OCI-LY3 (cell line): Measurements from ENCODE around the gene SFT2D2.

Experiments used
- H2AFZ ChIP-seq: fragments of 200-600, 300-600 bp; shearing (Covaris generic); 2 replicates; pipeline ENCODE4 v1.6.0; 2014; ENCODE audit warnings: antibody characterized with exemption, low read depth, low read length
- H3K27ac ChIP-seq: fragments of 200-600, 300-600 bp; sonication (generic); 2 replicates; pipeline ENCODE4 v1.5.1; 2014; ENCODE audit warnings: mild to moderate bottlenecking, low read length, moderate library complexity, mixed read lengths
- H3K27me3 ChIP-seq: fragments of 200-600, 300-600 bp; sonication (generic); 2 replicates; pipeline ENCODE4 v1.6.1; 2014; ENCODE audit warnings: low read depth, low read length, mixed read lengths
- H3K36me3 ChIP-seq: fragments of 200-600, 300-600 bp; sonication (generic); replicated peaks from 2 replicates; pipeline ENCODE3; 2014; ENCODE audit warnings: low read depth, low read length, mixed read lengths
- H3K4me1 ChIP-seq: fragments of 300-600, 200-600 bp; sonication (generic); 2 replicates; pipeline ENCODE4 v1.6.1; 2014; ENCODE audit warnings: low read length, mixed read lengths
- H3K4me2 ChIP-seq: fragments of 200-600, 300-600 bp; sonication (generic); 2 replicates; pipeline ENCODE4 v1.6.1; 2014; ENCODE audit warnings: low read length, mixed read lengths
- H3K4me3 ChIP-seq: fragments of 300-600, 200-600 bp; sonication (generic); 2 replicates; pipeline ENCODE4 v1.5.1; 2014; ENCODE audit warnings: antibody characterized with exemption, mild to moderate bottlenecking, low read length, moderate library complexity
- H3K79me2 ChIP-seq: fragments of 300-600, 200-600 bp; shearing (Covaris generic); 2 replicates; pipeline ENCODE4 v1.6.1; 2014; ENCODE audit warnings: mild to moderate bottlenecking, low read length, mixed read lengths
- H3K9ac ChIP-seq: fragments of 300-600, 200-600 bp; shearing (Covaris generic); 2 replicates; pipeline ENCODE4 v1.6.0; 2014; ENCODE audit warnings: mild to moderate bottlenecking, low read length, moderate library complexity
- H3K9me3 ChIP-seq: fragments of 200-600, 300-600 bp; shearing (Covaris generic); 2 replicates; pipeline ENCODE4 v1.6.1; 2014; ENCODE audit warnings: low read length, mixed read lengths; ENCODE audit not compliant: insufficient read depth
- H4K20me1 ChIP-seq: fragments of 200-600, 300-600 bp; sonication (generic); 2 replicates; pipeline ENCODE4 v1.6.1; 2016; ENCODE audit warnings: low read length, mixed read lengths; ENCODE audit not compliant: insufficient read depth
- EZH2phosphoT487 ChIP-seq: fragments of 200-600 bp; shearing (Covaris generic); IDR thresholded peaks from 2 replicates; pipeline ENCODE4 v1.6.1; 2018; ENCODE audit warnings: antibody characterized with exemption, mixed run types, low read depth
- TF ChIP-seq, protein P1 (sequence below): fragments of 200-600, 300-600 bp; sonication (generic); IDR thresholded peaks from 2 replicates; pipeline ENCODE4 v1.5.1; 2014; ENCODE audit warnings: antibody characterized with exemption, low read length, low read depth

SFT2D2 gene

DNA sequence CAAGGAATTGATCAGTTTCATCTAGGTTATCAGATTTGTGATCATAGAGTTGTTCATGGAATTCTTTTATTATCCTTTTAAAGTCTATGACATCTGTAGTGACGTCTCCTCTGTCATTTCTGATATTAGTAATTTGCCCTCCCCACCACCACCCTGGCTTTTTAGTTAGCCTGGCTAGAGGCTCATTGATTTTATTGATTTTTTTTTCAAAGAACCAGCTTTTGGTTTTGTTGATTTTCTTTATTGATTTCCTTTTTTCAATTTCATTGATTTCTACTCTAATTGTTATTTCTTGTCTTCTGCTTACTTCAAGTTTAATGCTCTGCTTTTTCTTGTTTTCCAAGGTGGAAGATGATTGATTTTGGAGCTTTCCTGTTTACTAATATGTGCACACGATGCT, 31.6 kb downstream of the SFT2D2 start:
- no peak overlapping the region for H2AFZ ChIP-seq
- no peaks in the 10 kb centered on the region for H3K79me2 ChIP-seq
- no peak overlapping the region for H3K9ac ChIP-seq
- H3K36me3 ChIP-seq, result peaks cover 47% of the 10 kb centered on the region
- H3K4me2 ChIP-seq, result no peak overlapping the region
- TF ChIP-seq, protein P1, sequence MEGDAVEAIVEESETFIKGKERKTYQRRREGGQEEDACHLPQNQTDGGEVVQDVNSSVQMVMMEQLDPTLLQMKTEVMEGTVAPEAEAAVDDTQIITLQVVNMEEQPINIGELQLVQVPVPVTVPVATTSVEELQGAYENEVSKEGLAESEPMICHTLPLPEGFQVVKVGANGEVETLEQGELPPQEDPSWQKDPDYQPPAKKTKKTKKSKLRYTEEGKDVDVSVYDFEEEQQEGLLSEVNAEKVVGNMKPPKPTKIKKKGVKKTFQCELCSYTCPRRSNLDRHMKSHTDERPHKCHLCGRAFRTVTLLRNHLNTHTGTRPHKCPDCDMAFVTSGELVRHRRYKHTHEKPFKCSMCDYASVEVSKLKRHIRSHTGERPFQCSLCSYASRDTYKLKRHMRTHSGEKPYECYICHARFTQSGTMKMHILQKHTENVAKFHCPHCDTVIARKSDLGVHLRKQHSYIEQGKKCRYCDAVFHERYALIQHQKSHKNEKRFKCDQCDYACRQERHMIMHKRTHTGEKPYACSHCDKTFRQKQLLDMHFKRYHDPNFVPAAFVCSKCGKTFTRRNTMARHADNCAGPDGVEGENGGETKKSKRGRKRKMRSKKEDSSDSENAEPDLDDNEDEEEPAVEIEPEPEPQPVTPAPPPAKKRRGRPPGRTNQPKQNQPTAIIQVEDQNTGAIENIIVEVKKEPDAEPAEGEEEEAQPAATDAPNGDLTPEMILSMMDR, result no peak
- no peak for TF ChIP-seq EZH2phosphoT487
- H3K27me3 ChIP-seq, result no peaks in the 10 kb centered on the region
- H3K4me1 ChIP-seq, result no peaks in the 10 kb centered on the region
- H3K4me3 ChIP-seq, result no peak overlapping the region
- H4K20me1 ChIP-seq, result no peaks in the 10 kb centered on the region
- H3K9me3 ChIP-seq, result no peaks in the 10 kb centered on the region
- H3K27ac ChIP-seq, result no peak overlapping the region

DNA sequence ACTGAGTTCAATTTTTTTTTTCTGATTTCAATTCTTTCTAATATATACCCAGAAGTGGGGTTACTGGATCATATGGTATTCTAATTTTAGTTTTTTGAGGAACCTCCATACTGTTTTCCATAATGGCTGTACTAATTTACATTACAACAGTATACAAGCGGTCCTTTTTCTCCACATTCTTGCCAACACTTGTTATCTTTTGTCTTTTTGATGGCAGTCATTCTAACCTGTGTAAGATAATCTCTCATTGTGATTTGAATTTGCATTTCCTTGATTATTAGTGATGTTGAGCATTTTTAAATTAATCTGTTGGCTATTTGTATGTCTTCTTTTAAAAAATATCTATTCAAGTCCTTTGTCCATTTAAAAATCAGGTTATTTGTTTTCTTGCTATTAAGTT, 33.8 kb downstream of the SFT2D2 start:
- Histone ChIP-seq H3K4me3 (no peak overlapping the region), H3K79me2 (no peaks in the 10 kb centered on the region), H3K27ac (no peak overlapping the region), H3K27me3 (no peaks in the 10 kb centered on the region), H3K36me3 (peaks cover 53% of the 10 kb centered on the region), H3K4me2 (no peak overlapping the region), H3K9me3 (no peaks in the 10 kb centered on the region), H3K9ac (no peak overlapping the region), H2AFZ (no peak overlapping the region), H3K4me1 (no peaks in the 10 kb centered on the region), H4K20me1 (no peaks in the 10 kb centered on the region)
- no peak for TF ChIP-seq EZH2phosphoT487
- TF ChIP-seq, protein P1, result no peak

DNA sequence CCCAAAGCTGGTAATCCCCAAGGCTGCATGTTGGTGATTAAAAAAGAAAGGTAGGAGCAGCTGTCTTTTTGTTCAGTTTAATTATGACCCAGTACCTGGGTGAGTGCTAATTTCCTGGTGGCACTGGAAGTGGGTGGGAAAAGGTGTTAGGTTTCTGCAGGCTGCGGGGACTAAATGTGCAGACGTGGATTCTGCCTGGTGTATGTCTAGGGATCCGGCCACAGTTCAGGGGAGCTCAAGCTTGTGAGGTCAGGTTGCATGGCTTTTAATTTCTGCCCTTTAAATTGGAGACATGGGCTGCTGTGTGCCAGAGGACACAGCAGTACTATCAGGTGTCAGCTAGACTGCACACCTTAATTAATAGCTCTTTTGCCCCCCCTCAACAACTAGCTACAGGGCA, 34.6 kb downstream of the SFT2D2 start:
- no peak overlapping the region for H2AFZ ChIP-seq
- peaks cover 52% of the 10 kb centered on the region for H3K36me3 ChIP-seq
- H4K20me1 ChIP-seq, result no peaks in the 10 kb centered on the region
- TF ChIP-seq, protein P1, result no peak
- TF ChIP-seq EZH2phosphoT487, result no peak
- H3K27me3 ChIP-seq, result no peaks in the 10 kb centered on the region
- no peak overlapping the region for H3K27ac ChIP-seq
- no peaks in the 10 kb centered on the region for H3K79me2 ChIP-seq
- H3K9ac ChIP-seq, result no peak overlapping the region
- no peak overlapping the region for H3K4me2 ChIP-seq
- no peak overlapping the region for H3K4me3 ChIP-seq
- no peaks in the 10 kb centered on the region for H3K9me3 ChIP-seq
- no peaks in the 10 kb centered on the region for H3K4me1 ChIP-seq

DNA sequence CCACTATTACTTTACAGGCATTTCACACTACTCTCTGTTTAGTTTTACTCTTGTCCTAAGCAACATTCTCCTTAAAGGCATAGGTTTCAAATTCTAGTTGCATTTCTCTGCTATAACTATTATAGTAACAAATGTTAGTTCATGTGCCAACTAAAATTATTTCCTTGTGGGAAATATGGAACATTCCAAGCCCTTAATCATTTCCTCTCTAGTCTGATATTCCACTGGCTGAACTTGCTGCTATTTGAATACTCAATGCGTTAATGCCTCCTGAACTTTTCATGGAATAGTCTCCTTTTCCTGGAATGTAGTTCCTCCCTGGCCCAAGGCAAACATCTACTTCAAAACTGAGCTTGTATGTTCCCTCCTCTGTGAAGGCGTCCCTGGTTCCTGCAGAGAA, 35.6 kb downstream of the SFT2D2 start:
- TF ChIP-seq, protein P1, result no peak
- TF ChIP-seq EZH2phosphoT487, result no peak
- H3K9ac ChIP-seq, result no peak overlapping the region

More for the DNA sequence above, 35.6 kb downstream of the SFT2D2 start:
- Histone ChIP-seq H3K36me3 (peaks cover 44% of the 10 kb centered on the region), H4K20me1 (no peaks in the 10 kb centered on the region), H3K4me2 (no peak overlapping the region), H3K27ac (no peak overlapping the region), H3K9me3 (no peaks in the 10 kb centered on the region), H3K27me3 (no peaks in the 10 kb centered on the region), H3K79me2 (no peaks in the 10 kb centered on the region), H3K4me1 (no peaks in the 10 kb centered on the region), H3K4me3 (no peak overlapping the region), H2AFZ (no peak overlapping the region)
